Neutrophil (primary cell): ENCODE measurements around the gene NR5A1.

Experiments used
- H3K27ac ChIP-seq: fragments of 200-600 bp; sonication (generic); 2 replicates; pipeline ENCODE4 v1.5.1; 2016; ENCODE audit warnings: mild to moderate bottlenecking, moderate library complexity
- H3K27me3 ChIP-seq: fragments of 200-600 bp; sonication (generic); 2 replicates; pipeline ENCODE4 v1.6.0; 2016; ENCODE audit warnings: mild to moderate bottlenecking
- H3K36me3 ChIP-seq: fragments of 200-600 bp; sonication (generic); 2 replicates; pipeline ENCODE4 v1.5.1; 2017
- H3K4me1 ChIP-seq, 2 experiments: fragments of 200-600 bp in 1 of 2; sonication (generic) in 1 of 2; 1 replicate in 1 of 2; 2 replicates in 1 of 2; pipeline versions ENCODE4 v1.5.1 to v1.6.1; 2013 to 2016; ENCODE audit warnings: low read depth in 1 of 2, low read length in 1 of 2, mild to moderate bottlenecking in 1 of 2, moderate library complexity in 1 of 2; ENCODE audit not compliant: control insufficient read depth in 1 of 2, insufficient read depth in 1 of 2
- H3K4me3 ChIP-seq, 2 experiments: fragments of 200-600 bp in 1 of 2; sonication (generic) in 1 of 2; 1 replicate in 1 of 2; 2 replicates in 1 of 2; pipeline ENCODE4 v1.5.1; 2013 to 2016; ENCODE audit warnings: low read depth in 1 of 2, low read length in 1 of 2, mild to moderate bottlenecking in 1 of 2, moderate library complexity in 1 of 2
- H3K9me3 ChIP-seq: fragments of 200-600 bp; sonication (generic); 2 replicates; pipeline ENCODE4 v1.5.1; 2016
- CTCF ChIP-seq: fragments of 200-600 bp; sonication (generic); IDR thresholded peaks from 2 replicates; pipeline ENCODE4 v1.5.1; 2016; ENCODE audit warnings: antibody characterized with exemption

NR5A1 gene

GRCh38 chr9:124475868-124476690 is 31.1 kb downstream of the NR5A1 start:
- Histone ChIP-seq H3K4me3 (no peak overlapping the region), H3K27me3 (peaks cover 45% of the 10 kb centered on the region), H3K36me3 (no peaks in the 10 kb centered on the region), H3K4me1 (peaks cover 35 to 36% of the 10 kb centered on the region in 2 experiments), H3K9me3 (no peaks in the 10 kb centered on the region), H3K27ac (no peak overlapping the region)
- no peak for TF ChIP-seq CTCF

- Histone ChIP-seq H3K4me3 (no peak overlapping the region), H3K4me1 (peaks cover 30 to 36% of the 10 kb centered on the region in 2 experiments), H3K9me3 (no peaks in the 10 kb centered on the region), H3K36me3 (no peaks in the 10 kb centered on the region), H3K27ac (no peak overlapping the region), H3K27me3 (peaks cover 37% of the 10 kb centered on the region)
- no peak for TF ChIP-seq CTCF
Observed at GRCh38 chr9:124475158-124475867, 31.9 kb downstream of the NR5A1 start.

- Histone ChIP-seq H3K4me1 (peaks cover 30 to 36% of the 10 kb centered on the region in 2 experiments), H3K9me3 (no peaks in the 10 kb centered on the region), H3K4me3 (no peak overlapping the region), H3K27me3 (peaks cover 26% of the 10 kb centered on the region), H3K36me3 (no peaks in the 10 kb centered on the region), H3K27ac (no peak overlapping the region)
- TF ChIP-seq CTCF = no peak
Observed at GRCh38 chr9:124474151-124474550, 33.0 kb downstream of the NR5A1 start.

GRCh38 chr9:124473310-124473709 is 33.9 kb downstream of the NR5A1 start:
- Histone ChIP-seq H3K9me3 (no peaks in the 10 kb centered on the region), H3K27me3 (peaks cover 17% of the 10 kb centered on the region), H3K36me3 (no peaks in the 10 kb centered on the region), H3K4me3 (no peak overlapping the region), H3K27ac (no peak overlapping the region), H3K4me1 (peaks cover 30 to 36% of the 10 kb centered on the region in 2 experiments)
- no peak for TF ChIP-seq CTCF

GRCh38 chr9:124472770-124473169 is 34.4 kb downstream of the NR5A1 start:
- H3K4me1 ChIP-seq = peaks cover 27 to 33% of the 10 kb centered on the region in 2 experiments
- H3K27me3 ChIP-seq = peaks cover 12% of the 10 kb centered on the region
- no peaks in the 10 kb centered on the region for H3K9me3 ChIP-seq
- no peak for TF ChIP-seq CTCF
- no peak overlapping the region for H3K4me3 ChIP-seq
- H3K27ac ChIP-seq = no peak overlapping the region
- no peaks in the 10 kb centered on the region for H3K36me3 ChIP-seq
